PC-9 (cell line): Measurements from ENCODE around the gene ABHD16B. TPM values are rescaled to one million over a fixed set of nuclear protein-coding genes. Genes with fewer than 3 reads are reported as not detected.

Experiments used
- BruUV-seq: library from RNA; stranded (reverse); fragments of 400-500 nt; replicated peaks from 2 replicates; lab custom pipeline; 2021; lab: Mats Ljungman, UMichigan
- CTCF ChIA-PET: fragments of 300-600 bp; sonication (Branson Sonifier 250); formaldehyde crosslinking; loops from one replicate; lab custom pipeline; 2022; ENCODE audit warnings: antibody characterized with exemption; lab: Charles Lee
- POLR2A ChIA-PET: fragments of 300-600 bp; sonication (Branson Sonifier 250); formaldehyde crosslinking; loops from one replicate; lab custom pipeline; 2022; ENCODE audit warnings: antibody characterized with exemption; ENCODE audit not compliant: unreplicated experiment; lab: Charles Lee
- DNase-seq, 2 experiments: peaks; one replicate each; pipeline versions ENCODE4 v3.0.0 to v3.0.0-alpha.2; 2015 to 2022; ENCODE audit warnings: mixed read lengths in 1 of 2
- H2AFZ ChIP-seq: fragments of 200-600 bp; sonication (generic); 2 replicates; pipeline ENCODE4 v1.8.1; 2017; ENCODE audit warnings: antibody characterized with exemption
- H3F3A ChIP-seq: fragments of 200-600 bp; sonication (generic); 2 replicates; pipeline ENCODE4 v1.8.1; 2017; ENCODE audit warnings: antibody characterized with exemption, mild to moderate bottlenecking, low read depth; ENCODE audit not compliant: insufficient read depth
- H3K27ac ChIP-seq: fragments of 200-600 bp; sonication (generic); 2 replicates; pipeline ENCODE4 v1.6.1; 2016; ENCODE audit warnings: mixed run types
- H3K27me3 ChIP-seq: fragments of 200-600 bp; sonication (generic); 2 replicates; pipeline ENCODE4 v1.6.1; 2016; ENCODE audit warnings: low read depth, mixed run types; ENCODE audit not compliant: insufficient read depth
- H3K36me3 ChIP-seq: fragments of 200-600 bp; sonication (generic); 2 replicates; pipeline ENCODE4 v1.6.1; 2016; ENCODE audit warnings: low read depth, mixed run types
- H3K4me1 ChIP-seq: fragments of 200-600 bp; sonication (generic); replicated peaks from 2 replicates; pipeline ENCODE4 v1.6.1; 2016; ENCODE audit warnings: mixed run types; ENCODE audit not compliant: insufficient read depth
- H3K4me2 ChIP-seq: fragments of 200-600 bp; sonication (generic); 2 replicates; pipeline ENCODE4 v1.6.1; 2017; ENCODE audit warnings: mixed run types
- H3K4me3 ChIP-seq: fragments of 200-600 bp; sonication (generic); 2 replicates; pipeline ENCODE4 v1.6.1; 2016; ENCODE audit warnings: mixed run types
- H3K79me2 ChIP-seq: fragments of 200-600 bp; sonication (generic); 2 replicates; pipeline ENCODE4 v1.6.1; 2017; ENCODE audit warnings: low read depth, mixed run types
- H3K9me2 ChIP-seq: fragments of 200-600 bp; sonication (generic); 2 replicates; pipeline ENCODE4 v1.8.1; 2017; ENCODE audit warnings: mild to moderate bottlenecking; ENCODE audit not compliant: insufficient read depth
- H3K9me3 ChIP-seq: fragments of 200-600 bp; sonication (generic); 2 replicates; pipeline ENCODE4 v1.8.1; 2016; ENCODE audit warnings: low read depth; ENCODE audit not compliant: insufficient read depth
- H4K20me1 ChIP-seq: fragments of 200-600 bp; sonication (generic); 2 replicates; pipeline ENCODE4 v1.8.1; 2017; ENCODE audit not compliant: insufficient read depth
- CTCF ChIP-seq: fragments of 200-600 bp; sonication (generic); conservative IDR thresholded peaks from 2 replicates; pipeline ENCODE4 v1.6.1; 2017; ENCODE audit warnings: mixed run types, antibody characterized with exemption, mild to moderate bottlenecking, moderate library complexity
- EZH2 ChIP-seq: fragments of 200-600 bp; sonication (generic); IDR thresholded peaks from 2 replicates; pipeline ENCODE4 v1.8.0; 2017; ENCODE audit warnings: antibody characterized with exemption, low read depth
- intact Hi-C: fragments of 100-400 bp; cut with micrococcal nuclease; formaldehyde crosslinking; loops from one replicate; pipeline ENCODE4 v1.10.0; 2022; ENCODE audit not compliant: unreplicated experiment
- total RNA-seq: library from RNA; stranded (reverse); gene quantifications from 2 replicates; pipeline ENCODE4 v1.2.3, GENCODE V29; 2021

ABHD16B gene
- total RNA-seq, 1 experiment from 2014 or later: not detected

GRCh38 chr20:63847237-63848002 is 13.9 kb upstream of the ABHD16B start:
- BruUV-seq: no TSS peak
- no peak overlapping the region for H3K27ac ChIP-seq
- no peaks in the 10 kb centered on the region for H4K20me1 ChIP-seq
- H3F3A ChIP-seq: peaks cover 25% of the 10 kb centered on the region; the same call in 1 of the 2 replicates
- H3K9me3 ChIP-seq: no peaks in the 10 kb centered on the region
- ChIA-PET CTCF (no interaction called here), POLR2A (no interaction called here)
- peak overlapping the region; percentile 77 for H3K4me2 ChIP-seq
- no peak overlapping the region for H2AFZ ChIP-seq
- peaks cover 5% of the 10 kb centered on the region; the same call in 1 of the 2 replicates for H3K27me3 ChIP-seq
- TF ChIP-seq CTCF (no peak), EZH2 (no peak)
- DNase-seq: no peak
- peak overlapping the region; percentile 55; the same call in 1 of the 2 replicates for H3K4me3 ChIP-seq
- no peaks in the 10 kb centered on the region for H3K9me2 ChIP-seq
- intact Hi-C loops: no loop called here
- no peaks in the 10 kb centered on the region for H3K36me3 ChIP-seq
- H3K79me2 ChIP-seq: no peaks in the 10 kb centered on the region
- H3K4me1 ChIP-seq: peaks cover 31% of the 10 kb centered on the region

- H3K36me3 ChIP-seq: no peaks in the 10 kb centered on the region
- no TSS peak for BruUV-seq
- no peaks in the 10 kb centered on the region for H3K79me2 ChIP-seq
- H3F3A ChIP-seq: peaks cover 30% of the 10 kb centered on the region; the same call in 1 of the 2 replicates
- H3K27me3 ChIP-seq: no peaks in the 10 kb centered on the region
- ChIA-PET POLR2A (no interaction called here), CTCF (no interaction called here)
- no peaks in the 10 kb centered on the region for H3K9me3 ChIP-seq
- H4K20me1 ChIP-seq: no peaks in the 10 kb centered on the region
- H3K9me2 ChIP-seq: no peaks in the 10 kb centered on the region
- intact Hi-C loops: no loop called here
- no peak overlapping the region for H3K27ac ChIP-seq
- DNase-seq: peak in 1 of 2 experiments; percentile 31
- H2AFZ ChIP-seq: no peak overlapping the region
- peaks cover 31% of the 10 kb centered on the region for H3K4me1 ChIP-seq
- peak overlapping the region; percentile 77 for H3K4me2 ChIP-seq
- H3K4me3 ChIP-seq: peak overlapping the region; percentile 55; the same call in 1 of the 2 replicates
- TF ChIP-seq EZH2 (no peak), CTCF (no peak)
Measured at GRCh38 chr20:63848003-63848911, 13.0 kb upstream of the ABHD16B start.
